HG02870 (cell line): ENCODE data around the gene BTN1A1.
A peak's percentile ranks its signal among the peaks of the same experiment; 100 is the strongest.
"Not testable (repeated sequence)": the region's sequence is repeated elsewhere in the genome, so short reads cannot be mapped to it uniquely, and the experiment has no call there.

Experiments used
- ATAC-seq: cut with Tn5 transposase; IDR thresholded peaks from one replicate; pipeline ENCODE4 v1.9.1; 2021; ENCODE audit warnings: mild to moderate bottlenecking, moderate library complexity; ENCODE audit not compliant: unreplicated experiment

BTN1A1 gene

GRCh38 chr6:26536571-26537159 lies 36.6 kb downstream of the BTN1A1 start:
- no peak for ATAC-seq

- peak; percentile 41 for ATAC-seq
Observed at GRCh38 chr6:26537160-26537845, 37.2 kb downstream of the BTN1A1 start.

- peak; percentile 55 for ATAC-seq
Observed at GRCh38 chr6:26537846-26538571, 37.9 kb downstream of the BTN1A1 start, which contains the start of gene HMGN4. TSS of gene HMGN4 (plus strand) at chr6:26538366. CDS start at chr6:26545207, 6,841 bp downstream.

- ATAC-seq: no peak
Observed at GRCh38 chr6:26538572-26538902, 38.4 kb downstream of the BTN1A1 start.

GRCh38 chr6:26539071-26539615 lies 39.0 kb downstream of the BTN1A1 start:
- no peak for ATAC-seq

GRCh38 chr6:26541579-26541978 lies 41.5 kb downstream of the BTN1A1 start:
- ATAC-seq: no peak

DNA sequence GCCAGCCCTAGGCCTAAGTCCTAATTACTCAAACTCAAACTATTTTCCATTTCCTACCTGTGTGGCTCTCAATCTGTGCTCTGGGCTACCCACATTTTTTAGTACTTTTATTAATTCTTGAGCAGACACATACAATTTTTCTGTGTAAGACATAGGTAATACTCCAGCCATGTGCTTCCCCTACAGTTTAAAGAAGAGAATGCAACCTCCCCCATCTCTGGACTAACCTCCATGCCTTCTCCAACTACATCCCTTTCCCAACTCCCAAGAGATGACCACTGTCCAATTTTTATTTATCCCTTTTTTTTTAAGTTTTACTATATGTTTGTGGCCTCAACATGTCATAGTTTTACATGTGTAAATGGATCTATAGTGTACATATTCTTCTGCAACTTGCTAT lies 43.9 kb downstream of the BTN1A1 start:
- no peak for ATAC-seq

- ATAC-seq: no peak
Observed at GRCh38 chr6:26544473-26544872, 44.4 kb downstream of the BTN1A1 start.

DNA sequence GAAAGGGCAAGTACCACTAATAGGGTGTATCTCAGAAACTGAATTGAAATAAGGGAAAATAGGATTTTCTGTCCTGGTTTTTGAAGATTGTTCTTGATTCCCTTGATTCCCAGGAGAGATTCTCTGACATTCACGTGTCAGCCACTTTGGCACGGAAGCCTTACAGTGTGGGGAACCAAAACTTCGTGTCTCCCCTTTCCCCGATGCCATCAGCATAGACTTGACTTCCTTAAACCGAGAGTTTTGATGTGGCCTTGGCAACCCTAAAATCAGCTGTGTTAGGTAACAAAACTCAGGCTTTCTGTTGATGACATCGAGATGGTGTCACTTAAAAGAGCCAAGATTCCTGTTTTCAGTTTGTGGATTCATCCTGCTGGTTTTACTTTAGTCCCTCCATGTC lies 45.5 kb downstream of the BTN1A1 start:
- ATAC-seq: no peak

- ATAC-seq: not testable (repeated sequence)
Observed at GRCh38 chr6:26547363-26547762, 47.3 kb downstream of the BTN1A1 start.

DNA sequence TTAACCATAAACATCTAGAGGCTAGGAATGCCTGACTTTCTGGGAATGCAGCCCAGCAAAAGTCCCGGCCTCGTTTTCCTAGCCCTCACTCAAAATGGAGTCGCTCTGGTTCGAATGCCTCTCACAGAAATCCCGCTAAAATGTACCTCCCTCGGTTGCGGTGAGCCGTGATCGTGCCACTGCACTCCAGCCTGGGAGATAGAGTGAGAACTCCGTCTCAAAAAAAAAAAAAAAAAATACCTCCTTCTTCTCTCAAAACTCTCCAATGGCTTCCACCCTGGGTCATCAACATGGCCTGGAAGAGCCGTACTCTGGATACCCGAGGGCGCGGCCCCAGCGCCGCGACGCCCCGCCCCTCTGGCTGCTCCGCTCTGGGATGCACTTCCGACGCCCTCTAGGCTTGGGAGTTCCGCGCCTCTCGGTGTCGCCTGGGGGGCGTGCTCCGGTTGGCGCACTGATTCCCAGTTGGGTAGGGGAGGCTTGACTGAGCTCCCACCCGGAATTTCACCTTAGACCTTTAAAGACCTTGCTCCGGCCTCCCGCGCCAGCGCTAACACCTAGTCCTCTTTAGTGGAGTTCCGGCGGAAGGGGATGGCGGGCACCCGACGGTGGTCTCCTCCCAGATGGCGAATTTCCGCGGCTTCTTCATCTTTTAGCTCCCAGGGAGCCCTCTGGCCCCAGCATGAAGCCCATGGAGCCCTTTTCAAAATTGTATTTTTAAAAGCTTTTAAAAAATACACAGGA lies 50.3 kb downstream of the BTN1A1 start:
- ATAC-seq: no peak

DNA sequence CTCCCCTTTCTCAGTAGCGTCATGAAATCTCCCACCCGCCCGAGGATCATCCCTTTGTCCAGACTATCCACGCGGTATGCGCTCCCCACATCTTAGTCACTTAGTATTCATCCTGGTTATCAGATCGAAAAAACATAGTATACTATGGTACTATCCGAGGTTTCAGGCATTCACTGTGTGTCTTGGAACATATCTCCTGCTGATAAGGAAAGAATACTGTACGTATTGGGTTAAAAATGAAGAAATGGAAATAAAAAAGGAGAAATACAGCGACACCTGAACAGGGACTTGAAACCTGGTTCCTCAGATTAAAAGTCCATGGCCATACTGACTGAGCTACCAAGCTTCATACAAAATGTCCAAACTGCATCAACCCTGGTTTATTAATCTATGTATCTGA lies 52.1 kb downstream of the BTN1A1 start:
- ATAC-seq: no peak

- no peak for ATAC-seq
Observed at GRCh38 chr6:26552640-26553188, 52.6 kb downstream of the BTN1A1 start.

- no peak for ATAC-seq
Observed at GRCh38 chr6:26553264-26553634, 53.1 kb downstream of the BTN1A1 start.

DNA sequence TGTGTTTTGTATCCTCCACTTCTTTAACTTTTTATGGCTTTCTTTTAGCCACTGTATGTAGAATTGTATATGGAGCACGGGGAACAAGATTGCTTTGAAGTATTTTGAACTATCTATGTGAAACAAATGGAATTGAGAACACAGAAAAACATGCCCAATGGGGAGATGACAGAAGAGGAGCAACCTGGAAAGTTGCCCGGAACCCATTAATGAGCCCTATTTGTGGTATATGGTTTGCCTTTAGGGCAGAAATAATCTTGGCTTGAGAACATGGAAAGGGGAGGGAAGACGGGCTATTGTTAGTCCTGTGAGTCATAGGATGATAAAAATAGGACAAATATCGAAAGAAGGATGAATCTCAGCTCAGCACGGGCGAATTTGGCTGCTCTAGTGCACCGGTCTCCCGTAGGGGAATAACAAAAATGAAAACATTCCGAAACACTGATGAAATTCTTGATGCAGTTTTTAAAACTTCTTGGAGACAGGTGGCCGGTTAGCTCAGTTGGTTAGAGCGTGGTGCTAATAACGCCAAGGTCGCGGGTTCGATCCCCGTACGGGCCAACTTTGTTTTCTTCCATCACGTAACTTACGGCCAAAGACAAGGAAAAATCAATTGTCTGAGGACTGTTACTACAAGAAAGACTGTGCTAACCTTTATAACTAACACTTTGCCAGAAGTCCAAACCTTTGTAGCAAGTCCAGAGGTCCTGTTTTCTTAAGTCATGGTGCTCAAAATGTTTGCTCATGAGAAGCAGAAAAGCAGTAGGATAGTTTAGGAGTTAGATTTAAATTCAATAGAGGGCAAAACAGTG lies 53.7 kb downstream of the BTN1A1 start:
- ATAC-seq: peak; percentile 41

- ATAC-seq: no peak
Observed at GRCh38 chr6:26554447-26554696, 54.3 kb downstream of the BTN1A1 start.

DNA sequence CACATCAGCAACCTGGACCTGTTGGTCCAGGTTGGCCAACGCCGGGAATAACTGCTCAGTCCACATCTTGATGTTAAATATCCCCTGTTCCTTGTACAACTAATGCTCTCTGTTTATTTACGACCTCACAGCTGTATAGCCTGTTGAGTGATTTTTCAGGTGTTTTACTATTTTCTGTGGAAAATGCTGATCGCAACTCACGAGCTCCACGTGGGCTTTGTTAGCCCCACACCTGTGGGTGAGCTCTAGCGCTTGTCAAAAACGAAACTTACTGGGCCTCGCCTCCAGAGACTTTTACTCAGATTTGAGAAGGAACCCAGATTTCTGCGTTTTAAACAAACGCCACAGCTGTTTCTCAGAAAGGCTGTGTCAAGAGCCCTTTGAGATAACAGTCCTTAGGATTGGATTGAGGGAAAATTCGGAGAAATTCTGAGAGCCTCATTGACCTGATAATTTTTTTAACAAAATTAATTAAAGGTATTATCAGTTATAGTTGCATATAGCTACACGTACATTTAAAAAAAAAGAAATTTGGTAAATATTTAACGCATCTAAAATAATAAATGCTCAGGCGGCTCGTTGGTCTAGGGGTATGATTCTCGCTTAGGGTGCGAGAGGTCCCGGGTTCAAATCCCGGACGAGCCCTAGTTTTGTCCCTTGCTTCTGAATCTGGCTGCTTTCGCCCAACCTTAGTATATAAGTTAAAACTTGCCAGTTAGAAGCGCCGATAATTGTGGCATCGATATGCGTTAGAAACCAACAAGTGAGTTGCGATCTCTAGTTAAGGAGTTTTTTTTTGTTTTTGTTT lies 54.8 kb downstream of the BTN1A1 start:
- no peak for ATAC-seq

GRCh38 chr6:26555505-26556262 lies 55.6 kb downstream of the BTN1A1 start:
- no peak for ATAC-seq
